Activated T-helper 9 cell treated with anti-CD3 and anti-CD28 coated beads, Interleukin-2, amount 50 U/mL, for 16 hours (primary cell): ENCODE data around the gene CMYA5.
"Not testable (repeated sequence)": the region's sequence is repeated elsewhere in the genome, so short reads cannot be mapped to it uniquely, and the experiment has no call there.

Experiments used
- DNase-seq: peaks from one replicate; pipeline ENCODE4 v3.0.0-alpha.2; 2020; ENCODE audit warnings: low read depth

CMYA5 gene

GRCh38 chr5:79689541-79690466 lies at the start of gene CMYA5:
Gene CMYA5 (plus strand): TSS chr5:79689836. CDS start chr5:79689908, 72 bp downstream.
- no peak for DNase-seq

GRCh38 chr5:79640571-79641055 lies 49.0 kb upstream of the CMYA5 start:
- no peak for DNase-seq

GRCh38 chr5:79641414-79641813 lies 48.2 kb upstream of the CMYA5 start:
- DNase-seq, result no peak

GRCh38 chr5:79642210-79642609 lies 47.4 kb upstream of the CMYA5 start:
- DNase-seq, result no peak

- no peak for DNase-seq
Measured at GRCh38 chr5:79653843-79654242, 35.8 kb upstream of the CMYA5 start.

- no peak for DNase-seq
Measured at GRCh38 chr5:79663212-79663611, 26.4 kb upstream of the CMYA5 start.

- DNase-seq, result no peak
Measured at GRCh38 chr5:79666758-79667157, 22.9 kb upstream of the CMYA5 start.

DNA sequence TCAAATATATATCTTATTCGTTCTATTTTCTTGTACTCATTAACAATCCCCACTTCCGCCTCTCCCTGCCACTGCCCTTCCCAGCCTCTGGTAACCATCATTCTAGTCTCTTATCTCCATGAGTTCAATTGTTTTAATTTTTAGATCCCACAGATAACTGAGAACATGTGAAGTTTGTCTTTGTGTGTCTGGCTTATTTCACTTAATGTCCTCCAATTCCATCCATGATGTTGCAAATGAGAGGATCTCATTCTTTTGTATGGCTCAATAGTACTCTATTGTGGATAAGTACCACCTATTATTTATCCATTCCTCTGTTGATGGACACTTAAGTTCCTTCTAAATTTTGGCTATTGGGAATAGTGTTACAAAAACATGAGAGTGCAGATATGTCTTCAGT lies 17.2 kb upstream of the CMYA5 start:
- DNase-seq, result no peak

GRCh38 chr5:79676354-79676753 lies 13.3 kb upstream of the CMYA5 start:
- DNase-seq, result not testable (repeated sequence)

- not testable (repeated sequence) for DNase-seq
Measured at GRCh38 chr5:79682102-79682501, 7.5 kb upstream of the CMYA5 start.

GRCh38 chr5:79684782-79685181 lies 4.9 kb upstream of the CMYA5 start:
- DNase-seq, result no peak

DNA sequence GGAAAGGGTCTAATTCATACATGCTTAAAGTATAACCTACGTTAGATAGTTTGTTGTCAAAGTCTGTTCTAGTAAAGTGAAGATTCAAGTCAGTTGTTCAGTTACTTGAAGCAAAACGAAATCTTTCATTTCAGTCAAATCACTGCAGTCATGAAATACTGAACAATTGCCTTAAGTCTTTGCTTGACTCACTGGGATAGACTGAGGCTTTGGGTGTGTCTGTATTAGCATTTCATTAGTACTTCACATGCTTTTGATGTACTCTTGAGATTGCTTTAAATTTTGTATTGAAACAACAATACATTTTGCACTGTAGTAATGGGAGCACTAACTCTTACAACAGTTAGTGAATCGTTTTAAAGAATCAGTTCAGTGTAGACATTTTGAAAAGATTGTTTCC lies 4.0 kb upstream of the CMYA5 start:
- no peak for DNase-seq

GRCh38 chr5:79686799-79687198 lies 2.8 kb upstream of the CMYA5 start:
- no peak for DNase-seq

- DNase-seq, result no peak
Measured at GRCh38 chr5:79687889-79688288, 1.7 kb upstream of the CMYA5 start.

DNA sequence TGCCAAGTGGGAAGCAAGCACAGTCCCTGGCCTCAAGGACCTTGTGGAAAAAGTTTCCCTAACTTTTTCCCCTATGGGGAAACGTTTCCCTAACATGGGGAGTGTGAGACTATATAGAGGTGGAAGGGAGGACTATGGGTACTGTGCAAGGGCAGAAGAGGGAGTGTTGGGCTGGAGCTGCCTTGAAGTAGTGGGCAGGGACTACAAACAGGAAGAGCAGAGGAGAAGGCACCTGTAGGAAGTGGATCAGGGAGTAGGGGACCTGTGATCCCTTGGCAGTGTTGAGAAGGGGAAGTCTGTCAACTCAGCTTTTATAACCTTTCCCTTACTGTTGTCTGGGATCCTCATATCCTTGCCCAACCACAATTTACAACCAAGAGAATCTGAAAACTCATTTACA lies 1.4 kb downstream of the CMYA5 start:
- DNase-seq, result no peak

DNA sequence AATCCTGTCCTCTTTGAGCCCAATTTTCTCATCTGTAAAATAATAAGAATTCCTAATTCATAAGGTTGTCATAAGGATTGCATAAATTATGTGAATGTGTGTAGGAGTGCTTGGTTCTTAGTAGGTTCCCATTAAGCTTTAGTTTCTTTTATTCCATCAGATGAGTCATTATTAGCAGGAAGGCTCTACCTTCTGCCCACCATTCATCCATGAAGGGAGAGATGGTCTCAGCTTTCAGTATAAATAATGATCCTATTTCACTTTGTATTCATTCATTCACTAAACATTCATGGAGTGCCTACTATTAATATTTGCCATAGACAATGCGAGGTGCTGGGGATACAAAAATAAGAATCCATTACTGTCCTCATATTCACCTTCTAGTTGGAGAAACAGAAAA lies 3.0 kb downstream of the CMYA5 start:
- no peak for DNase-seq

DNA sequence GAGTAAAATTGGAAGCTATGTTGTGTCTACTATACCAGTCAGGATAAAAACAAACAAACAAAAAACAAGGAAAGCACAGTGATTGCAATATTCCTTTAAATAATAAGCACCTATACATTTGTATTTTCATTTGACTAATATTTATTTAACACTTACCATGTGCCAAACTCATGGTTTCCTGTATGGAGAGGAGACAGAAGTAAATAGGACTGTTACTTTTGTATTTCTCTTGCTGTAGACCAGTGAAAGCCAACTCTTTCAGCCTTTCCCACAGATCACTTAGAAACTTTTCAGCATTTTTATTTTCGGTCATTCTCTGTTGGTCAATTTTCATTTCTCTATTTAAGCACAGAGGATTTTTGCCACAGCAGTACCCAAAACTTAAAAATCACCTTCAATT lies 4.5 kb downstream of the CMYA5 start:
- no peak for DNase-seq

DNA sequence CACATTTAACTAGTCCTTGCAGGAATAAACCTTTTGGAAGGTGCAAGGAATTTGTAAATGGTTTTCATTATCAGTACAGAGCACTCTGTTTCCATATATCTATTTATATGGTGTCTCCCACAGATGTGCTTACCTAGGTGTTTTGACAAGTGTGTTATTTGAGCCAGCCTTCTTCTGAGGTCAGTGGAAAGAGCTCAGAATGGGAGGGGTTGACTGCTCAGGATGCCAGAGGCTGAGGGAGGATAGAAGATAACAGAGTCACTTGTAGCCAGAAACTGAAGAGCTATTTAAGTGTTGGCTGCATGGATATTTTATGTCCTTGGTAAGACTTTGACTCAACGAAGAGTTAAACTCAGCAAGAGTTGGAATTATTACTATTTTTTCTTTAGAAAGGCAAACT lies 5.0 kb downstream of the CMYA5 start:
- DNase-seq, result no peak

GRCh38 chr5:79695526-79695925 lies 5.9 kb downstream of the CMYA5 start:
- DNase-seq, result no peak

- DNase-seq, result no peak
Measured at GRCh38 chr5:79697222-79698170, 7.9 kb downstream of the CMYA5 start.

DNA sequence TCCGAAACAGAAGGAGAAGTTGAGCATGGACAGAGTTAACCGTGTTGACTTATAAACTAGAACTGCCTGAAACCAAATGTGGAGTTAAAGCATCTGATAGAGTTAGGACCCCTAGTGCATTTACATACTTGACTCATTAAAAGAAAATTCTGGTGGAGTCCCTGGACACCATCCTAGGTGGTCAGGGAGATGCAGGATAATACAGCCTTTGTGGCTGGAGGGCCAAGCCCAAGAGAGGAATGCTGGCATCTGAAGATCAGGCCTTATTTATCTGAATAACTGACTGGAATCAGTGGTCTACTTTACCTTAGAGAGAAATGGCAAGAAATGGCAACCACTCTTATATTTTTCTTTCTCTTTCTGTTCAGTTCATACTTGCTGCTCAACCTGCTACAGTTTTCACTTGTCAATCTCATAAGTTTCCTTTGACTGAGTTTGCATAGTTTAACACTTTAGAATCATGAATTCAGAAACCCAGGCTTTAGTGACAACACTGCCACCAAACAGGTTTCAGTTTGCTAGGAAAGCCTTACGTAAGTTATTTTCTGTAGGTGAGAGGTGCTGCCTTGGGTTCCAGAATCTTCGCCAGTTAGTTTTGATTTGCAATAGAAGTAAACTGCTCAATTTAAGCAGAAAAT lies 10.2 kb downstream of the CMYA5 start:
- no peak for DNase-seq
